OCI-LY3 (cell line): Measurements from ENCODE around the gene ITM2B.

Source experiments
- EZH2phosphoT487 ChIP-seq: fragments of 200-600 bp; shearing (Covaris generic); IDR thresholded peaks from 2 replicates; pipeline ENCODE4 v1.6.1; 2018; ENCODE audit warnings: antibody characterized with exemption, mixed run types, low read depth
- TF ChIP-seq, protein P1 (sequence below): fragments of 200-600, 300-600 bp; sonication (generic); IDR thresholded peaks from 2 replicates; pipeline ENCODE4 v1.5.1; 2014; ENCODE audit warnings: antibody characterized with exemption, low read length, low read depth

DNA sequence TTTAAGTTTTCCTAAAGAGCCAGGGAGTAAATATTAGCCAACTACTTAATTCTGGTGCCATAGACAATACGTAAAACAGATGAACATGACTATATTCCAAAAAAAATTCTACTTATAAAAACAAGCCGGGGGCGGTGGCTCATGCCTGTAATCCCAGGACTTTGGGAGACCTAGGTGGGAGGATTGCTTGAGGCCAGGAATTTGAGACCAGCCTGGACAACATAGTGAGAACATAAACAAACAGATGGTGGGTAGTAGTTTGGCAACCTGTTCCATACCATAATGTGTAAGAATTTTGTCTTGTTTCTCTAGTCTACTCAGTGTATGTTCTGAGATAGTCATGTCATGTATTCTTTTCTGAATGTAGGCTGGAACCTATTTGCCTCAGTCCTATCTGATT, 25.4 kb downstream of the ITM2B start:
- TF ChIP-seq, protein P1, sequence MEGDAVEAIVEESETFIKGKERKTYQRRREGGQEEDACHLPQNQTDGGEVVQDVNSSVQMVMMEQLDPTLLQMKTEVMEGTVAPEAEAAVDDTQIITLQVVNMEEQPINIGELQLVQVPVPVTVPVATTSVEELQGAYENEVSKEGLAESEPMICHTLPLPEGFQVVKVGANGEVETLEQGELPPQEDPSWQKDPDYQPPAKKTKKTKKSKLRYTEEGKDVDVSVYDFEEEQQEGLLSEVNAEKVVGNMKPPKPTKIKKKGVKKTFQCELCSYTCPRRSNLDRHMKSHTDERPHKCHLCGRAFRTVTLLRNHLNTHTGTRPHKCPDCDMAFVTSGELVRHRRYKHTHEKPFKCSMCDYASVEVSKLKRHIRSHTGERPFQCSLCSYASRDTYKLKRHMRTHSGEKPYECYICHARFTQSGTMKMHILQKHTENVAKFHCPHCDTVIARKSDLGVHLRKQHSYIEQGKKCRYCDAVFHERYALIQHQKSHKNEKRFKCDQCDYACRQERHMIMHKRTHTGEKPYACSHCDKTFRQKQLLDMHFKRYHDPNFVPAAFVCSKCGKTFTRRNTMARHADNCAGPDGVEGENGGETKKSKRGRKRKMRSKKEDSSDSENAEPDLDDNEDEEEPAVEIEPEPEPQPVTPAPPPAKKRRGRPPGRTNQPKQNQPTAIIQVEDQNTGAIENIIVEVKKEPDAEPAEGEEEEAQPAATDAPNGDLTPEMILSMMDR: no peak
- TF ChIP-seq EZH2phosphoT487: no peak
